ENCODE data around the gene STXBP4.

STXBP4 gene, protein sequence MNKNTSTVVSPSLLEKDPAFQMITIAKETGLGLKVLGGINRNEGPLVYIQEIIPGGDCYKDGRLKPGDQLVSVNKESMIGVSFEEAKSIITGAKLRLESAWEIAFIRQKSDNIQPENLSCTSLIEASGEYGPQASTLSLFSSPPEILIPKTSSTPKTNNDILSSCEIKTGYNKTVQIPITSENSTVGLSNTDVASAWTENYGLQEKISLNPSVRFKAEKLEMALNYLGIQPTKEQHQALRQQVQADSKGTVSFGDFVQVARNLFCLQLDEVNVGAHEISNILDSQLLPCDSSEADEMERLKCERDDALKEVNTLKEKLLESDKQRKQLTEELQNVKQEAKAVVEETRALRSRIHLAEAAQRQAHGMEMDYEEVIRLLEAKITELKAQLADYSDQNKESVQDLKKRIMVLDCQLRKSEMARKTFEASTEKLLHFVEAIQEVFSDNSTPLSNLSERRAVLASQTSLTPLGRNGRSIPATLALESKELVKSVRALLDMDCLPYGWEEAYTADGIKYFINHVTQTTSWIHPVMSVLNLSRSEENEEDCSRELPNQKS

GRCh38 chr17:54968262-54968987 lies at the start of gene STXBP4, which contains the start of gene COX11:
STXBP4 (plus strand) TSS chr17:54968765; CDS start chr17:54986220, 17,455 bp downstream.
COX11 (minus strand) TSS chr17:54968654; CDS start chr17:54968646, 8 bp downstream.
- peak; percentile 79 to 88 (median 86) for DNase-seq (ENCODE audit: low read depth in 4 of 4, low spot score in 1 of 4)

DNA sequence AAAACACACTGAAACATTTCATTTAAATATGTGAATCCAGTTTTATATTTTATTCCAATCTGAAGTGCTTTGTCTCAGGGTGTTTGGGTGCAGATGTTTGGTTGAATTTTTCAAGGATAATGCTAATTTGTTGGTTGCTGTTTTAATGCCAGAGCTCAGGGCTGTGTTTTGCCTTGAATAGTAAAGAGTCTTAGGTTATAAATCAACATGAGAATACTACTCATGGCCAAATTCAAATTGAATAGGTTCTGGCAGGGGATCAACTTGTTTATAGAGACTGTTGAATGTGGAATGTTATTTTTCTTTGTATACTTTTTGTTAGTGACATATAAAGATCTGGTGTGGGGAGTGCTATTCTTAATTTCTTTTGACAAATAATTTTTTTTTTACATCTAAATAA lies 49.1 kb upstream of the STXBP4 start:
- DNase-seq (ENCODE audit: low read depth in 4 of 4, low spot score in 1 of 4) = no peak

DNA sequence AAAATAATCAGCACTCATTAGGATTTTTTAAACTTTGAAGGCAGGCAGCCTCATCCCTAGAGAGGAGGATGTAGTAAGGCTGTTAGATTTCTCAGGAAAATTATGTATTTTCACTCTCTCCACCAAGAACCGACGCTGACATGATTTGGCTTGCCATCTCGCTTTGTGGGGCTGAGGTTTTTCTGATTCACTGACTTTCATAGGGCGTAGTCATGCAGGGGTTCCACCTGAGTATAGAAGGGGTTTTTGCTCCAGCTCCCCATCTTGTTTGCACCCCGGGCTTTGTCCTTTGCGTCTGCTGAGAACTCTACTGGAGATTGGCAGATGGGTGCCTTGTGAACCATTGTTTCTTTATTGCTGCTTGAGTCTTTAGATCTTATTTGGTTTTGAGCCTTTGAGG lies 47.7 kb upstream of the STXBP4 start:
- DNase-seq (ENCODE audit: low read depth in 4 of 4, low spot score in 1 of 4) = no peak

- no peak for DNase-seq (ENCODE audit: low read depth in 4 of 4, low spot score in 1 of 4)
These were observed 44.2 kb upstream of the STXBP4 start for GRCh38 chr17:54924405-54924804.

DNA sequence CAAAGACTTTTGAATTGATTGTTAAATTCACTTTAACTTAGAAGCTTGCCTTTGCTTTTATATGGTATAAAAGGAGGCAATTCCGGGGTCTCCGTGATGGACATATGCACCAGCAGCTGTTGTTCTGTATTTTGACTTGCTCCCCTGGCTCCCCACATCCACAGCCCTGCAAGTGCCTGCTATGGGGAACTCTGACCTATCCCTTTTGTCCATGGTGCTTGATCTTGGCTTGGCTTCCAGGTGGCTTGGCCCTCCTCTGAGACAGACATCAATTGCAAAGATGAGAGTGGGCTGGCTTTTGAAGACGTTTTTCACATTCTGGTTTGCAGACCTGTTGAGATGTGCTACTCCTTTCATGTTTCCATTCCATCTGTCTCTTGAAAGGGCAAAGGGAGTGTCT lies 41.0 kb upstream of the STXBP4 start:
- DNase-seq (ENCODE audit: low read depth in 4 of 4, low spot score in 1 of 4) = no peak

- no peak for DNase-seq (ENCODE audit: low read depth in 4 of 4, low spot score in 1 of 4)
These were observed 35.9 kb upstream of the STXBP4 start for GRCh38 chr17:54932711-54933110.

DNA sequence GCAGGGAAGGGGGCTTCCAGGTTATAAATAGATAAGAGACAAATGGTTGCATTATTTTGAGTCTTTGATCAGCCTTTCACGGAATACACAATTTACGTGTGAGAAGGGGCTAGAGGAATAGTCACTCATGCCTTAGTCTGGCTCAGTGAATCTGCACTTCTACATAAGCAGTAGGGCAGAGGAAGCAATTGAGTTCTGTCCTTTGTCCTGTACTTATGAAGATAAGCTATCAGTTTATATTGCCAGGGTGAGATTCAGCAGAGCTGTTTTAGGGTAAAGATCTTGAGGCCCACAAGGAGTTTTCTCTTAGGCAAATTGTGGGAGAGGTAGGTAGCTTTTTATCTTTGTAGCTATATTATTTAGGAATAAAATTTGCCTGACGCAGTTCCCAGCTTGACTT lies 34.6 kb upstream of the STXBP4 start:
- no peak for DNase-seq (ENCODE audit: low read depth in 4 of 4, low spot score in 1 of 4)

DNA sequence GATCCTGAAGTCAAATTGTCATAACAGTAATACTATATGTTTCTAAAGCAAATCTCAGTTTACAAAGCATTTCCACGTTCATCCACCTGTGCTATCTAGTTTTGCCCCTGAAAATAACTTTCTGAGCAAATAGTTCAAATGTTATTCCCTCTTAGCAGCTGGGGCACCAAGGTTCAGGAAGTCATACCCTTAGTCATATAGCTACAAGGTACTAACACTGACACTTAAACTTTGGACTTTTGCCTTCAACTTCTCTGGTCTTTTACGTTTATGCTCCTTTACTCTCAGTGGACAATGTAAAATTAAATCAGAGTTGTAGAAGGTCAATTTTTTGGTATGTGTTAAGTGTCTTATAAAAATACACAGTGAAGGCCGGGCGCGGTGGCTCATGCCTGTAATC lies 33.1 kb upstream of the STXBP4 start:
- DNase-seq (ENCODE audit: low read depth in 4 of 4, low spot score in 1 of 4) = no peak

DNA sequence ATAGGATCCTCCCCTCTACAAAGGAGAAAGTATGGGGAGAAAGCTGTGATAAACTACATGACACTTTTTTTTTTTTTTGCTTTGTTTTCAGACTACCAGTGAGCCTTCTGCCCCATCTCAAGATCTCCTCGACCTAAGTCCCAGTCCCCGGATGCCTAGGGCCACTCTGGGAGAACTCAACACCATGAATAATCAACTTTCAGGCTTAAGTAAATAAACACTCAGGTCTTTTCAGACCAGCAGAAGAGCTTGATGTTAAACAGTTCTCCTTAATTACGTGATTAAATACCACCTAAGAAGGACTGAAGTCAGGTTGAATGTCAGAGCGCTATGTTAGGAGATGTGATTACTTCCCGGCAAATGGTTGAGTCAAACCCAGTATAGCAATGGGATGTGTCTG lies 31.5 kb upstream of the STXBP4 start:
- no peak for DNase-seq (ENCODE audit: low read depth in 4 of 4, low spot score in 1 of 4)

- no peak for DNase-seq (ENCODE audit: low read depth in 4 of 4, low spot score in 1 of 4)
These were observed 31.1 kb upstream of the STXBP4 start for GRCh38 chr17:54937426-54937825.

DNA sequence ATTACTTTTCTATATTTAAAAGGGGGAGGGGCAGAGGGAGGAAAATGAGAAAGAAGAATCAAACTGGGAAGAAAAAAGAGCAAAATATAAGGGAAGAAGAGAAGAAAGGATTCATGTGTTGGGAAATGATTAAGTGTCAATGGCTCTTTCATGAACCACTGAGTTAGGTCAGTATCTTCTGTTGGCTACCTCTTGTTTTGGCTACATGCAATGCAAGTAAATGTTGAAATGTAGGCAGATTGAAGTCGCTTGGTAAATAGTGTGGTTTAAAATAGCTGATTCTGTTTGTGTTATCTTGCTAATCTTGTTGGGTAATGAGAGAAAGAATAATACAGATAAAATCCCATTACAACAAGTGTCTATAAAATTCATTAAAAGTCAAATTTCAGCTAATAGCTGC lies 27.3 kb upstream of the STXBP4 start:
- no peak for DNase-seq (ENCODE audit: low read depth in 4 of 4, low spot score in 1 of 4)

- DNase-seq (ENCODE audit: low read depth in 4 of 4, low spot score in 1 of 4) = no peak
These were observed 23.8 kb upstream of the STXBP4 start for GRCh38 chr17:54944796-54945195.

DNA sequence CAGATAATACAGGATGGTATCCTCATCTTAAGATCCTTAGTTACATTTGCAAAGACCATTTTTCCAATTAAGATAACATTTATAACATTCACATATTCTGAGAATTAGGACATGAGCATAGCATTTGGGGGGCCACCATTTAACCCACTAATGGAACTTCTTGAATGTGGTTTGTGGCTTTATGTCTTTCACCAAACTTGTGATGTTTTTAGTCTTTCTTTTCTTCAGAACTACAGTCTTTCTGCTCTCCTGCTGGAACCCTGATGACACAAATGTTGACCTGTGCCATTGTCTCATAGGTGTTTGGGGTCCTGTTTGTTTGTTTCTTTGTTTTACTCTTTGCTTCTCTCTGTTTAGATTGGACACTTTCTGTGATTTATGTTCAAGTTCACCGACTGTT lies 23.3 kb upstream of the STXBP4 start:
- DNase-seq (ENCODE audit: low read depth in 4 of 4, low spot score in 1 of 4) = no peak

DNA sequence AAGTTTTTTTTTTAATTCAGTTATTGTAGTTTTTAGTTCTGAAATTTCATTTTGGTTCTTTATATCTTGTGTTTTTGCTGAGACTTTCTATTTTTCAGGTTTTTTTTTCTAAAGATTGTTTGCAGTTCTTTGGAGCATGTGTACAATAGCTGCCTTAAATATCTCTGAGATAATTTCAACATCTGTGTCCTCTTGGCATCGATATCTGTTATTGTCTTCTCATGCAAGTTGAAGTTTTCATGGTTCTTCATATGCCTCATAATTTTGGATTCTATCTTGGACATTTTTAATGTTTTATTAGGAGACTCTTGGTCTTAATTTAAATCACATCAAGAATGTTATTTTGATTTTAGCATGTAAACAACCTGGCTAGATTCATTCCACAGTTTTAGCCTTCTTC lies 22.9 kb upstream of the STXBP4 start:
- DNase-seq (ENCODE audit: low read depth in 4 of 4, low spot score in 1 of 4) = no peak

GRCh38 chr17:54947396-54947795 lies 21.2 kb upstream of the STXBP4 start:
- no peak for DNase-seq (ENCODE audit: low read depth in 4 of 4, low spot score in 1 of 4)

- no peak for DNase-seq (ENCODE audit: low read depth in 4 of 4, low spot score in 1 of 4)
These were observed 20.2 kb upstream of the STXBP4 start for GRCh38 chr17:54948380-54948779.

DNA sequence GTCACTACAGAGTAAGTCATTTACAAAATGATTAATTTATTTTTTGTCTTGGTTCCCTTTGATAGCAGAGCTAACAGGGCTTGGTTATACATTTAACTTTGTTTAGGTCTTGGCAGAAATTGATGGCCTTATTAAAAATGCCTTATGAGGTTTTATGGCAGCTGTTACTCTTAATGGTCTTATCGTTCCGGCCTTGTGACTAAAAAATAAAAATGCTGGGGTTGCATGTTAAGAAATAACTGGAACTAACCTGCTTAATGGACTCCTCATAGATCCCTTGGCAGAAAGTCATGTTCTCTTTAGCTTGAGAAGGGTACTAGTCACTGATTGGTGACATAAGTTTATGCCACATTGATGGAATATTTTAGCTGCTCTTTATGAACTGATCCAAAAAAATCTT lies 18.4 kb upstream of the STXBP4 start:
- no peak for DNase-seq (ENCODE audit: low read depth in 4 of 4, low spot score in 1 of 4)

- no peak for DNase-seq (ENCODE audit: low read depth in 4 of 4, low spot score in 1 of 4)
These were observed 17.3 kb upstream of the STXBP4 start for GRCh38 chr17:54951286-54951685.

GRCh38 chr17:54956791-54957190 lies 11.8 kb upstream of the STXBP4 start:
- no peak for DNase-seq (ENCODE audit: low read depth in 4 of 4, low spot score in 1 of 4)

DNA sequence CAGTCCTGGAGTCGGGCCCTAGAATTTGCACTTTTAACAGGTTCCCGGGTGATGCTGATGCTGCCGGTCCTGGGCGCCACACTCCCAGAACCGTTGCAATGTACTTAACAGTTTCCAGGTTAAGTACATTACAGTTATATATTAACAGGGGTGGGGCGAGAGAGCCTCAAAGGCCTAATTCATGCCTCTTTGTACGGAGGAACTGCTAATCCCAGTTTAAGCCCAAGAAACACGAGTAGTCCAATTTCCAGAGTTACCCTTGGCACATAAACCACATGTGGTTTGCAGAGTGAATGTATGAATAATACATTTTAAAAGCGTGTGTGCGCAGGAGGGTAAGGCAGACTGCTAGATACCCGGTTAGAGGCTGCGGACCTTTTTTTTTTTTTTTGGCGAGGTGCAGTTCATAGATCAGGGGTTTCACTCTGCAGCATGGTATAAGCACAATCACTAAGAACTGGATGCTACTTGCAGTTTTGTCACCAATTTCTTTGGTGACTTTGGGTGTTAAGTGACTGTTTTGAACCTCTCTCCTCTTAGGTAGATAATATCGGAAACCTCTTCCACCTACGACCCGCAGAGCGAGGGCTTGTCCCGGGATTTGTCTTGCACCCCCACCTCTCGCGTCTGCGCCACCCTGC lies 824 bp upstream of the STXBP4 start:
- peak in 1 of 4 experiments; percentile 7 for DNase-seq (ENCODE audit: low read depth in 4 of 4, low spot score in 1 of 4)

DNA sequence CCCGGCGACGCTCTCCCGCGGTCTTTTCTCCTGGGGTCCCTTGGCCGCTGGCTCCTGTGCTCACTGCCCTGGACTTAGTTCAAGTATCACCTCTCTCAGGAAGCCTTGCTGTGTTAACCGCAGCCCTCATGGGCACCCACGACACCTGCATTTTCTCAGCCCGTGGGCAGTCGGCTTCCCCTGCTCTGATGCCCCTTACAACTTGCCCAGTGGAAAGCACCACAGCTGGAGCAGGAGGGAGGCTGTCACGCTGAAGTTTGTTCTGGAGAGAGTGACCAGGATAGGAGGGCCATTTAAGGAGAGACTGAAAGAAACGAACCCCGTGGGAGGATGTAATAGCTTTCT lies 395 bp downstream of the STXBP4 start:
- peak in 1 of 4 experiments; percentile 21 for DNase-seq (ENCODE audit: low read depth in 4 of 4, low spot score in 1 of 4)

Data from stimulated activated CD4-positive, alpha-beta T cell treated with anti-CD3 and anti-CD28 coated beads, Interleukin-1b, Interleukin-23, amount 100 ng/mL, for 24 hours (primary cell).